ENCODE results near the gene RPL32.
"Not testable (repeated sequence)": the region's sequence is repeated elsewhere in the genome, so short reads cannot be mapped to it uniquely, and the experiment has no call there.

RPL32 gene
- total RNA-seq: 975 to 1,458 (median 1,179) reads per million in 3 donors

DNA sequence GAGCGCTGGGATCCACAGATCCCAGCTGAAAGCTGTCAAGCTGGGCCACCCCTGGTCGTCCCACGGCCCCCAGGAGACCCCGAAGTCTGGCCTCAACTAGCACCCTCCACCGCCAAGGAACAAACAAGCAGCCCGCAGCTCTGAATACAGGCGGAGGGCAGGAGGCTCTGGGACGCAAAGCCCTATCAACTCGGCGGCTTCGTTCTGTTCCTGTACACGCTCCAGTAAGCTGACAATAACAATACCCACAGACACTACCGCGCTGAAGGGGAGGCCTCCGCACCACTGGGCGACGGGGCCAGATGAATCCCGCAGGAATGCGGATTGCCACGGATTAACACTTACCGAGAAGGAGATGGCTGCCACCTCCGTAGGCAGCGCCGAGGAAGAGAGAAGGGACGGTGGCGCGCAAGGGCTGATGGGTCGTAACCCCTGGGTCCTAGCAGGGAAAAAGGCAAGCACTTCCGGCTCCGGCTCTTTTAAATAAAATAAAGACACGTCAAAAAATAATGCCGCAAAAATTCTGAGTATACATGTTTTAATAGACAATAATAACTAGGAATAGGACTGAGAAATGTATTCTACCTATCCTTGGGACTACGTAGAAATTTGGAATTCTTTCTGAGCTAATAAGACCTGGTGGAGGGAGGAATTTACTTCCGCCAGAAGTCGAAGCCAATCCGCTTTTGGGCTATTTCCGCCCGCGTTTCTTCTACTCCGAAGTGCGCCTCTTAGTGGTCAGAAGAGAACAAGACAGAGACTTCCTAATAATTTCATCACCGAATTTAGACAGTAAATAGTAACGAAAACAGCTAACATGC is at the start of gene RPL32:
Gene RPL32 (minus strand): TSS at position 417 of the 821 bp plus-strand sequence. CDS start 1,328 bp downstream, outside the sequence.
- peak within 1 kb of the TSS; percentile 87 for H3K4me3 ChIP-seq (ENCODE audit: insufficient read depth, low read depth, low read length, poor library complexity, severe bottlenecking)
- peak within 1 kb of the TSS; percentile 92 for H3K27ac ChIP-seq (ENCODE audit: insufficient read depth, low read length, poor library complexity, severe bottlenecking)
- peak; percentile 67 to 80 (median 75) for DNase-seq
- H3K27me3 ChIP-seq (replicated peaks; ENCODE audit: control insufficient read depth, insufficient read depth, low read length, poor library complexity, severe bottlenecking): no peaks in the 10 kb centered on the region
- no peaks in the 10 kb centered on the region for H3K9me3 ChIP-seq (ENCODE audit: control insufficient read depth, low read length)
- peaks cover 12% of the 10 kb centered on the region for H3K4me1 ChIP-seq (ENCODE audit: control insufficient read depth, insufficient read depth, low read length, poor library complexity, severe bottlenecking)
- peaks cover 37% of the 10 kb centered on the region for H3K36me3 ChIP-seq (ENCODE audit: control insufficient read depth, insufficient read depth, low read length)

GRCh38 chr3:12890610-12891390 is 49.4 kb upstream of the RPL32 start:
- Histone ChIP-seq H3K4me1 (ENCODE audit: control insufficient read depth, insufficient read depth, low read length, poor library complexity, severe bottlenecking) (peaks cover 7% of the 10 kb centered on the region), H3K9me3 (ENCODE audit: control insufficient read depth, low read length) (no peaks in the 10 kb centered on the region), H3K4me3 (ENCODE audit: insufficient read depth, low read depth, low read length, poor library complexity, severe bottlenecking) (no peak overlapping the region), H3K27ac (ENCODE audit: insufficient read depth, low read length, poor library complexity, severe bottlenecking) (no peak overlapping the region), H3K27me3 (replicated peaks; ENCODE audit: control insufficient read depth, insufficient read depth, low read length, poor library complexity, severe bottlenecking) (no peaks in the 10 kb centered on the region), H3K36me3 (ENCODE audit: control insufficient read depth, insufficient read depth, low read length) (no peaks in the 10 kb centered on the region)
- DNase-seq: no peak

DNA sequence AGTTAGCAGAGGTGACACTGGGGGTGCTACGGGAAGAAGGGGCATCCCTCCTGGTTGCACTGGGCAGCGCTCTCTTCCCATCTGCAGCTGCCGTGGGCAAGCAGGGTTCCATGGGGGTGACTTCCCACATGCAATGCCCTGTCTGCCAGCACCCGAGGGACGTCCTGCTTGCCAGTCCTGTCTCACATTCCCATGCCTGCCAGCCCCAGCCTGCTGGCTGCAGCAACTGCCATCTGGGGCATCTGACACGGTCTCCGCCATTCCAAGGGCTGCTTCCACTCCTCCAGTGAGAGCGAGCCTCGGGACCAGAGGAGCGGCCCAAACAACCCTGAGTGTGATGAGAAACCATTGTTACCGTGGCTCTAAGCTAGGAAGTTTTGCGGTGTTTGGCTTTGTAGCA is 45.4 kb upstream of the RPL32 start:
- Histone ChIP-seq H3K4me1 (ENCODE audit: control insufficient read depth, insufficient read depth, low read length, poor library complexity, severe bottlenecking) (peaks cover 5% of the 10 kb centered on the region), H3K36me3 (ENCODE audit: control insufficient read depth, insufficient read depth, low read length) (no peaks in the 10 kb centered on the region), H3K9me3 (ENCODE audit: control insufficient read depth, low read length) (no peaks in the 10 kb centered on the region), H3K4me3 (ENCODE audit: insufficient read depth, low read depth, low read length, poor library complexity, severe bottlenecking) (no peak overlapping the region), H3K27ac (ENCODE audit: insufficient read depth, low read length, poor library complexity, severe bottlenecking) (no peak overlapping the region), H3K27me3 (replicated peaks; ENCODE audit: control insufficient read depth, insufficient read depth, low read length, poor library complexity, severe bottlenecking) (no peaks in the 10 kb centered on the region)
- no peak for DNase-seq

DNA sequence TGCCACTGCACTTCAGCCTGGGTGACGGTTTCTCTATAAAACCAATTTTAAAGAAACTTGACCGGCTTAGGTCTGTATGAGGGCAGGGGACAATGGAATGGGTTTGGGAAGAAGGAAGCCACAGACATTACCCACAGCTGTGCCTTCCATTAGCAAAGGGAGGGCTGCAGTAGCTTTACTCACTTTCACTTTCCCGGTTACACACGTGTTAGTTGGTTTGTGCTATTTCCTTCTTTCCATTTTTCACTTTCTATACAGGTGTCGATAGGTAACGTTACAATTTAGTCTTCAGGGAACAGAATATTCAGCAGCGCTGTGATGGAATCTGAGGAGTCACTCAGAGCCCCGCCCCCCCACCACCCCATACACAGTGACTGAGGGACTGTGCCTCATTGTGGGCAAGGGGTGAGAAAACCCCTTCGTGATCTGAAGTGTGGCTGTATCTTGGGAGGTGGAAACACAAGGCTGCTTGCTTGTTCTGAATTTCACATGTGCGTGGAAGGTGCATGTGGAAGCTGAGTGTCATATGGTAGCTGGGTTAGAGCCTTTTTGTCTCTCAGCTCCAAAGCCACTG is 44.8 kb upstream of the RPL32 start:
- peaks cover 4% of the 10 kb centered on the region for H3K4me1 ChIP-seq (ENCODE audit: control insufficient read depth, insufficient read depth, low read length, poor library complexity, severe bottlenecking)
- no peak for DNase-seq
- H3K27me3 ChIP-seq (replicated peaks; ENCODE audit: control insufficient read depth, insufficient read depth, low read length, poor library complexity, severe bottlenecking): no peaks in the 10 kb centered on the region
- no peaks in the 10 kb centered on the region for H3K36me3 ChIP-seq (ENCODE audit: control insufficient read depth, insufficient read depth, low read length)
- no peaks in the 10 kb centered on the region for H3K9me3 ChIP-seq (ENCODE audit: control insufficient read depth, low read length)
- no peak overlapping the region for H3K27ac ChIP-seq (ENCODE audit: insufficient read depth, low read length, poor library complexity, severe bottlenecking)
- peak overlapping the region; percentile 23 for H3K4me3 ChIP-seq (ENCODE audit: insufficient read depth, low read depth, low read length, poor library complexity, severe bottlenecking)

DNA sequence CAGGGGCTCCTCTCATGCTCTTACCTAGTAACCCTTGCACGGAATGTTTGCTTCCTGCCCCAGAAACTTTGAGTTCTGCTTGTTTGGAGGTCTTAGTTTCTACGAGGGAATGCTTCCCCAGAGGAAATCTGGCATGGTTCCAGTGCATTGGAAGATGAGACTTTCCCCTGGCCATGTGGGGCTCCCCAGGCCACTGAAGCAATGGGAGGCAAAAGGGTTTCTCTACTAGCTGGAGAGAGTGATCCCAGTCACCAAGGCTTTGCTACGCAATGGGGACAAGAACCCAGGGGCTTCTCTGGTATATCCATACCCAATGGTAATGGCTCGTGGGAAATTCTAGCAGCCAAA is 44.2 kb upstream of the RPL32 start:
- H3K4me1 ChIP-seq (ENCODE audit: control insufficient read depth, insufficient read depth, low read length, poor library complexity, severe bottlenecking): peaks cover 4% of the 10 kb centered on the region
- DNase-seq: no peak
- H3K27me3 ChIP-seq (replicated peaks; ENCODE audit: control insufficient read depth, insufficient read depth, low read length, poor library complexity, severe bottlenecking): no peaks in the 10 kb centered on the region
- H3K36me3 ChIP-seq (ENCODE audit: control insufficient read depth, insufficient read depth, low read length): no peaks in the 10 kb centered on the region
- no peaks in the 10 kb centered on the region for H3K9me3 ChIP-seq (ENCODE audit: control insufficient read depth, low read length)
- H3K4me3 ChIP-seq (ENCODE audit: insufficient read depth, low read depth, low read length, poor library complexity, severe bottlenecking): no peak overlapping the region
- no peak overlapping the region for H3K27ac ChIP-seq (ENCODE audit: insufficient read depth, low read length, poor library complexity, severe bottlenecking)

DNA sequence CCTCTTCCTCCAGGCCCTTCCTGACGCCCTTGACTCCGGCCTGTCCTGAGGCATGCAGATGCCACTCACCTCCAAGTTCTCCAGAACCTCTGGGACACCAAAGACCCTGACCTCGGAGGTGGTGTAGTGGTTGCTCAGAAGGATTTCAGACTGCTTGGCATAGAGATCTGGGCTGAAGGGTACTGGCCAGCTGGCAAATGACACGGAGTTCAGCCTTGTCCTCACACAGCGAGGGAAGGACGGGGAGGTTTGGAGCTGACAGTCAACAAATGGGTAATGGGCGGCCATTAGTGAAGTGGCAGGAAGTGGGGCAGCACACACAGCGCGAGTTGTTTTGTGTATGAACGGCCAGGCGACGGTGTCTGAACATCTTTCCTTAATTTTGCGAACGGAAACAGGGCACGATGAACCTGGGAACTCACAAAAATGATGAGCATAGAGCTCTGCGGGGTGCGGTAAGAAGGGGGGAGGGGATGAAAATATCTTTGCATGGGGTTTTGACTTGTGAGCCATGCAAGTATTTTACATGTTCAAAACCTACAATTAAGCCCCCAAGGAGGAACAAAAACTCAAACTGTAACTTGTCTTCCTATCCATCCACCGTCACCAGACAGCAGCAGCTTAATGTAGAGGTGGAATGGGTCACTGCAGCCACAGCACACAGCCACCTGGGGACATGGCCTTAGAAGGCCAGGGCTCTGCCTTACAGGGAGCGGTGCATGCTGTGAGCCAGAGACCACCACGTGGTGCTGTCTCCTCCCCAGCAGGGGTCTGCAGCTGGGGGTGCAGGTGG is 43.6 kb upstream of the RPL32 start:
- H3K9me3 ChIP-seq (ENCODE audit: control insufficient read depth, low read length): no peaks in the 10 kb centered on the region
- H3K4me1 ChIP-seq (ENCODE audit: control insufficient read depth, insufficient read depth, low read length, poor library complexity, severe bottlenecking): peaks cover 4% of the 10 kb centered on the region
- no peak for DNase-seq
- no peaks in the 10 kb centered on the region for H3K36me3 ChIP-seq (ENCODE audit: control insufficient read depth, insufficient read depth, low read length)
- no peaks in the 10 kb centered on the region for H3K27me3 ChIP-seq (replicated peaks; ENCODE audit: control insufficient read depth, insufficient read depth, low read length, poor library complexity, severe bottlenecking)
- H3K27ac ChIP-seq (ENCODE audit: insufficient read depth, low read length, poor library complexity, severe bottlenecking): no peak overlapping the region
- H3K4me3 ChIP-seq (ENCODE audit: insufficient read depth, low read depth, low read length, poor library complexity, severe bottlenecking): no peak overlapping the region

DNA sequence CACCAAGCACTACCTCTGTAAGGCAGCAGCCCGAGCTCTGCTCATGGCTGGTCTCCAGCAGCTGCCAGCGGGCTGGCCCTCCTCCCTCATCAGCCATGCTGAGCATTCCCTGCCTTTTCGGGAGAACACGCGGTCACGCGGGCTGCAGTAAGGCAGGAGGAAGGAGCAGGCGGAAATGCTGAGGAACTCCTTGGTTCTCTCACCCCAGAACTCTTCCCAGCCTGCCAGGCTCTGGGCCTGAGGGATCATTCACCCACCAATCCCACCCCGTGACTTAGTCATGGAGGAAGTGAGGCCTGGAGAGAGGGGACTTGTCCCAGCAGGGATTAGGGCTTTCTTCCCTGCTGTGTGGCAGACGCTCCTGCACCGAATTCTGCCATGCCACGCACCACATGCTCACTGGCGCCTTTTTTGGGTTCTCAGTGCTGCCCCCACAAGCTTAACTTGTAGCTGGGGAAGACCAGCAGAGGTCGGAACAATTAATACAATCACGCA is 42.9 kb upstream of the RPL32 start:
- Histone ChIP-seq H3K4me3 (ENCODE audit: insufficient read depth, low read depth, low read length, poor library complexity, severe bottlenecking) (no peak overlapping the region), H3K9me3 (ENCODE audit: control insufficient read depth, low read length) (no peaks in the 10 kb centered on the region), H3K27me3 (replicated peaks; ENCODE audit: control insufficient read depth, insufficient read depth, low read length, poor library complexity, severe bottlenecking) (no peaks in the 10 kb centered on the region), H3K4me1 (ENCODE audit: control insufficient read depth, insufficient read depth, low read length, poor library complexity, severe bottlenecking) (peaks cover 4% of the 10 kb centered on the region), H3K36me3 (ENCODE audit: control insufficient read depth, insufficient read depth, low read length) (no peaks in the 10 kb centered on the region), H3K27ac (ENCODE audit: insufficient read depth, low read length, poor library complexity, severe bottlenecking) (no peak overlapping the region)
- DNase-seq: no peak

- DNase-seq: no peak
- Histone ChIP-seq H3K36me3 (ENCODE audit: control insufficient read depth, insufficient read depth, low read length) (no peaks in the 10 kb centered on the region), H3K4me3 (ENCODE audit: insufficient read depth, low read depth, low read length, poor library complexity, severe bottlenecking) (no peak overlapping the region), H3K27me3 (replicated peaks; ENCODE audit: control insufficient read depth, insufficient read depth, low read length, poor library complexity, severe bottlenecking) (no peaks in the 10 kb centered on the region), H3K27ac (ENCODE audit: insufficient read depth, low read length, poor library complexity, severe bottlenecking) (no peak overlapping the region), H3K9me3 (ENCODE audit: control insufficient read depth, low read length) (no peaks in the 10 kb centered on the region), H3K4me1 (ENCODE audit: control insufficient read depth, insufficient read depth, low read length, poor library complexity, severe bottlenecking) (peaks cover 4% of the 10 kb centered on the region)
Observed at GRCh38 chr3:12882336-12883310, 41.3 kb upstream of the RPL32 start.

GRCh38 chr3:12881858-12882257 is 40.5 kb upstream of the RPL32 start:
- H3K9me3 ChIP-seq (ENCODE audit: control insufficient read depth, low read length); H3K36me3 ChIP-seq (ENCODE audit: control insufficient read depth, insufficient read depth, low read length); H3K4me1 ChIP-seq (ENCODE audit: control insufficient read depth, insufficient read depth, low read length, poor library complexity, severe bottlenecking); H3K27me3 ChIP-seq (replicated peaks; ENCODE audit: control insufficient read depth, insufficient read depth, low read length, poor library complexity, severe bottlenecking); H3K4me3 ChIP-seq (ENCODE audit: insufficient read depth, low read depth, low read length, poor library complexity, severe bottlenecking); DNase-seq; H3K27ac ChIP-seq (ENCODE audit: insufficient read depth, low read length, poor library complexity, severe bottlenecking): not testable (repeated sequence)

All from effector memory CD4-positive, alpha-beta T cell (primary cell).